ENCODE results near the gene ANKRD29. TPM values are rescaled to one million over a fixed set of nuclear protein-coding genes. Genes with fewer than 3 reads are reported as not detected.
"Not testable (repeated sequence)": the region's sequence is repeated elsewhere in the genome, so short reads cannot be mapped to it uniquely, and the experiment has no call there.

The ANKRD29 gene
- total and polyA plus RNA-seq, 12 donors: 2.1 to 11.5 (median 6.0) TPM

DNA sequence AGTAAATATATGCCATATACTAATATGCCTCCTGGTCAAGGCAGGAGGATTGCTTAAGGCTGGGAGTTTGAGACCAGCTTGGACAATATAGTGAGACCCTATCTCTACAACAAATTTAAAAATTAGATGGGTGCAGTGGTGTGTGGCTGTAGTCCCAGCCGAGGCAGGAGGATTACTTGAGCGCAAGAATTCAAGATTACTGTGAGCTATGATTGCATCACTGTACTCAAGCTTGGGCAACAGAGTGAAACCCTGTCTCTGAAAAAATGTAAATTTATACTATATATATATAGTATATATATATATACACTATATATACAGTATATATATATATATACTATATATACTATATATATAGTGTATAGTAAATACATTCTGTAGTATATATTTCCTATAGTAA, 46.5 kb downstream of the ANKRD29 start:
- Histone ChIP-seq H3K27me3 (peaks cover 0 to 26% (median 0%) of the 10 kb centered on the region in 7 donors), H3K9me3 (no peaks in the 10 kb centered on the region), H3K4me1 (peaks cover 0 to 12% (median 10%) of the 10 kb centered on the region in 9 donors), H3K36me3 (peaks cover 0 to 21% (median 0%) of the 10 kb centered on the region in 9 donors), H3K4me3 (no peak overlapping the region), H3K27ac (no peak overlapping the region)
- TF ChIP-seq CTCF (IDR thresholded peaks at IDR 0.05): no peak
- 94 to 98% methylated on average over 2 of the region's 2 CpGs for WGBS, 2 donors
- DNase-seq (no peak), ATAC-seq (no peak)
- intact Hi-C loops (cut with DNase I): no loop called here

DNA sequence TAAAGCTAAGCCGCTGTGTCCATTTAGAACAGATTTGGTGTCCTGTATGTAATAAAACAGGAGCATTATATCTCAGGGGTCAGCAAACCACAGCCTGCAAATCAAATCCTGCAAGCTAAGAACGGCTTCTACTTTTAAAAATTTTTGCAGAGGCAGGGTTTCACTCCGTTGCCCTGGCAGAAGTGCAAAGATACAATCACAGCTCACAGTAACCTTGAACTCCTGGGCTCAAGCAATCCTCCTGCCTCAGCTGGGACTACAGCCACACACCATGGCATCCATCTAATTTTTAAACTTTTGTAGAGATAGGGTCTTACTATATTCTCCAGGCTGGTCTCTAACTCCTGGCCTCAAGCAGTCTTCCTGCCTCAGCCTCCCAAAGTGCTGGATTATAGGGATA, 47.8 kb downstream of the ANKRD29 start:
- intact Hi-C loops (cut with DNase I): no loop called here
- ATAC-seq (no peak), DNase-seq (no peak)
- H3K27ac ChIP-seq: no peak overlapping the region
- peaks cover 0 to 12% (median 0%) of the 10 kb centered on the region in 7 donors for H3K27me3 ChIP-seq
- peaks cover 0 to 15% (median 10%) of the 10 kb centered on the region in 9 donors for H3K4me1 ChIP-seq
- peaks cover 0 to 21% (median 0%) of the 10 kb centered on the region in 9 donors for H3K36me3 ChIP-seq
- no peak for TF ChIP-seq CTCF (IDR thresholded peaks at IDR 0.05)
- H3K9me3 ChIP-seq: no peaks in the 10 kb centered on the region
- H3K4me3 ChIP-seq: no peak overlapping the region
- WGBS, 2 donors: 82 to 88% methylated on average over 3 of the region's 3 CpGs

DNA sequence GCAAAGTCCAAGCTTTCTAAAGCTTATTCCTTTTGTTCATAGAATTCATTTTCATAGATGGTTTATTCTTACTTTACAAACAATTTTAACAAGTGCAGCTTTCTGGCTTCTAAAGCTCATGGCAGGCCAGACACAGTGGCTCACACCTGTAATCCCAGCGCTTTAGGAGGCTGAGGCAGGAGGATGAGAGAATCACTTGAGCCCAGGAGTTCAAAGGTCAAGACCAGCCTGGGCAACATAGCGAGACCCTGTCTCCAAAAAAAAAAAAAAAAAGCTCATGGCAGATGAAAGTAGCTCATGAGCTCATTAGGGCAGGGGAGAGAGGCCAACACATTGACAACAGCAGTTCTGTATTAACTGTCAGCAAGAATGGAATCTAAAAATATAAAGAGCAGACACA, 48.3 kb downstream of the ANKRD29 start:
- no peaks in the 10 kb centered on the region for H3K9me3 ChIP-seq
- no peak for DNase-seq
- peaks cover 0 to 7% (median 0%) of the 10 kb centered on the region in 7 donors for H3K27me3 ChIP-seq
- ATAC-seq: no peak
- H3K27ac ChIP-seq: no peak overlapping the region
- no peak for TF ChIP-seq CTCF (IDR thresholded peaks at IDR 0.05)
- H3K4me3 ChIP-seq: no peak overlapping the region
- H3K4me1 ChIP-seq: peaks cover 0 to 15% (median 6%) of the 10 kb centered on the region in 9 donors
- intact Hi-C loops (cut with DNase I): no loop called here
- WGBS, 2 donors: 96 to 100% methylated on average over 2 of the region's 2 CpGs
- peaks cover 0 to 21% (median 0%) of the 10 kb centered on the region in 9 donors for H3K36me3 ChIP-seq

GRCh38 chr18:23613091-23613475, 49.6 kb downstream of the ANKRD29 start:
- DNase-seq; ATAC-seq; intact Hi-C loops (cut with DNase I); H3K27ac ChIP-seq; H3K27me3 ChIP-seq; H3K4me3 ChIP-seq; H3K4me1 ChIP-seq; H3K9me3 ChIP-seq: not testable (repeated sequence)
- peaks cover 0 to 21% (median 0%) of the 10 kb centered on the region in 9 donors for H3K36me3 ChIP-seq
- WGBS, 2 donors: 96% methylated on average over 7 of the region's 7 CpGs

DNA sequence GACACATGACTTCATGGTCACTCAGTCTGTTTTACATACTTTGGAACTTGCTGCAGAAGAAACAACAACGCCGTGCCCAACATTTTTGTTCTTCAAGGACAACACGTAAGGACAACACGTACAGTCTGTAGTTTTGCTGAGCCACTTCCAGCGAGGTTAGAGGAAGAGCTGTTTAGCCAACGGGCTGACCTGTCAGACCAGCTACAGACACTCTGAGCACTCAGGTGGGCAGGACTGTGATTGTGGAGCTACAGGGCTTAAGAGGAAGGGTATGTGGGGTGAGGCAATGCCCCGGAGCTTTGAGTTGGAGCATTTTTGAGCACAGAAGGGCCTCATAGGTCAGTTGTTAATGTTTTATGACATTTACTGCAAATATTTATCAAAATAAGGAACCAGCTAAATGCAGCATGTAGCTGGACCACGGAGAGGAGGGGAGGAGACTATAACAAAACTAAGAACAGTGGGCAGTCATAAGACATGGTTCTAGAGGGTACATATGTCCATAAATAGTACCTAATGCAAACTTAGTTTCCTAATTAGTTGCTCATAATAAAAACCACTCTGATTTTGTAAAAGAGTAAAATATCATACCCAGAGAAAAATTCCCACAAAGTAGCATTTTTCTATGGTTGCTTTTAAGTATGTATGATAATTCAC, 50.1 kb downstream of the ANKRD29 start:
- no peaks in the 10 kb centered on the region for H3K9me3 ChIP-seq
- no peak overlapping the region for H3K4me3 ChIP-seq
- TF ChIP-seq CTCF (IDR thresholded peaks at IDR 0.05): no peak
- WGBS, 2 donors: 81 to 86% methylated on average over 8 of the region's 8 CpGs
- H3K36me3 ChIP-seq: peaks cover 0 to 21% (median 0%) of the 10 kb centered on the region in 9 donors
- intact Hi-C loops (cut with DNase I): no loop called here
- no peak for DNase-seq
- no peak for ATAC-seq
- H3K27me3 ChIP-seq: no peaks in the 10 kb centered on the region
- peaks cover 0 to 8% (median 0%) of the 10 kb centered on the region in 9 donors for H3K4me1 ChIP-seq
- H3K27ac ChIP-seq: no peak overlapping the region

Data from heart right ventricle (tissue), 16 donors.